ENCODE results near the gene FOXP1. TPM values are rescaled to one million over a fixed set of nuclear protein-coding genes. Genes with fewer than 3 reads are reported as not detected.

FOXP1 gene
- total and polyA plus RNA-seq, 12 donors = 7.6 to 42.7 (median 24.3) TPM

DNA sequence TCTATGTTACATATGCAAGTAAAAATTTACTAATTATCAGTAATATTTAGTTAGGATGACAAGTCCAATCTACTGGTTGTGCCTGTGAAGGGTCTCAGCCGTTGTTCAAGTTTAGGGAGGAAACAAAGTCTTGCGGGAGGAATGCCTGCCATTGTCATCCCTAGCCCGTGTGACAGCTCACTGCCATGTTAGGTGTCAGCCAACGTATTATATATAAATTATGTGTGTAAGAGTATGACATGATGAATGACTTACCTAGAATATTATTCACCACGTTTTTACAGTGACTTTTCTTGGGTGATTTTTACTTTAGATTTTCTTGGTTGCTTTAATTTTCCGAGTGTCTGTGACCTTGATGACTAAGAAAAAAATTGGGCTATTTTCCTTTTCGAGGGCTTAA is 656.7 kb downstream of the FOXP1 start:
- no peaks in the 10 kb centered on the region for H3K27me3 ChIP-seq
- WGBS, 4 donors = 60 to 69% (median 64%) methylated on average over 7 of the region's 7 CpGs
- no peaks in the 10 kb centered on the region for H3K9me3 ChIP-seq (replicated peaks in 1 of 3)
- H3K4me1 ChIP-seq (replicated peaks in 1 of 2) = no peaks in the 10 kb centered on the region
- H3K4me3 ChIP-seq = no peak overlapping the region
- DNase-seq = no peak
- no peak overlapping the region for H3K27ac ChIP-seq
- intact Hi-C loops (cut with DNase I) = no loop called here
- H3K36me3 ChIP-seq (replicated peaks in 1 of 2) = no peaks in the 10 kb centered on the region
- TF ChIP-seq, protein P1, sequence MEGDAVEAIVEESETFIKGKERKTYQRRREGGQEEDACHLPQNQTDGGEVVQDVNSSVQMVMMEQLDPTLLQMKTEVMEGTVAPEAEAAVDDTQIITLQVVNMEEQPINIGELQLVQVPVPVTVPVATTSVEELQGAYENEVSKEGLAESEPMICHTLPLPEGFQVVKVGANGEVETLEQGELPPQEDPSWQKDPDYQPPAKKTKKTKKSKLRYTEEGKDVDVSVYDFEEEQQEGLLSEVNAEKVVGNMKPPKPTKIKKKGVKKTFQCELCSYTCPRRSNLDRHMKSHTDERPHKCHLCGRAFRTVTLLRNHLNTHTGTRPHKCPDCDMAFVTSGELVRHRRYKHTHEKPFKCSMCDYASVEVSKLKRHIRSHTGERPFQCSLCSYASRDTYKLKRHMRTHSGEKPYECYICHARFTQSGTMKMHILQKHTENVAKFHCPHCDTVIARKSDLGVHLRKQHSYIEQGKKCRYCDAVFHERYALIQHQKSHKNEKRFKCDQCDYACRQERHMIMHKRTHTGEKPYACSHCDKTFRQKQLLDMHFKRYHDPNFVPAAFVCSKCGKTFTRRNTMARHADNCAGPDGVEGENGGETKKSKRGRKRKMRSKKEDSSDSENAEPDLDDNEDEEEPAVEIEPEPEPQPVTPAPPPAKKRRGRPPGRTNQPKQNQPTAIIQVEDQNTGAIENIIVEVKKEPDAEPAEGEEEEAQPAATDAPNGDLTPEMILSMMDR (IDR thresholded peaks at IDR 0.05) = no peak
- TF ChIP-seq POLR2A (IDR thresholded peaks at IDR 0.05) = no peak

DNA sequence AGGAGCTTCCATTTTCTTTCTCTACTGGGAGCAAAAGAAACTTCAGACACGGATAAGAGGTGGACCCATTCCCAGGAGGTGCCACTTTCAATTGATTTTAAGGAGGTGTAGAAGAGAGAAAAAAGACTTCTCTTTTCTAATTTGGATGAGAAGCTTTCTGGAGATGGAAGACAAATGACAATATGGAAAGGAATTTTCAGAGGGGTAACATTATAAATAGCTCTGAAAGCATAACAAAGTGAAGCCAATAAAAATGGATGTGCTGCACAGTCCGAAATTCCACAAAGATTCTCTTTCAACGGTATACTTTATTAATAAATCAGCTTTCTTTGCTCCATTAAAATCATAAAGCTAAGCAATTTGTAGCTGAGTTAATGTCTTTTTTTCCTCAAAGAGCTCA is 663.9 kb downstream of the FOXP1 start:
- intact Hi-C loops (cut with DNase I) = no loop called here
- no peak for DNase-seq
- Histone ChIP-seq H3K27ac (no peak overlapping the region), H3K27me3 (no peaks in the 10 kb centered on the region), H3K4me3 (no peak overlapping the region), H3K36me3 (replicated peaks in 1 of 2) (no peaks in the 10 kb centered on the region), H3K4me1 (replicated peaks in 1 of 2) (no peaks in the 10 kb centered on the region), H3K9me3 (replicated peaks in 1 of 3) (no peaks in the 10 kb centered on the region)
- WGBS, 4 donors = 64 to 75% (median 73%) methylated on average over 3 of the region's 3 CpGs
- TF ChIP-seq, protein P1 (IDR thresholded peaks at IDR 0.05) = no peak
- no peak for TF ChIP-seq POLR2A (IDR thresholded peaks at IDR 0.05)

DNA sequence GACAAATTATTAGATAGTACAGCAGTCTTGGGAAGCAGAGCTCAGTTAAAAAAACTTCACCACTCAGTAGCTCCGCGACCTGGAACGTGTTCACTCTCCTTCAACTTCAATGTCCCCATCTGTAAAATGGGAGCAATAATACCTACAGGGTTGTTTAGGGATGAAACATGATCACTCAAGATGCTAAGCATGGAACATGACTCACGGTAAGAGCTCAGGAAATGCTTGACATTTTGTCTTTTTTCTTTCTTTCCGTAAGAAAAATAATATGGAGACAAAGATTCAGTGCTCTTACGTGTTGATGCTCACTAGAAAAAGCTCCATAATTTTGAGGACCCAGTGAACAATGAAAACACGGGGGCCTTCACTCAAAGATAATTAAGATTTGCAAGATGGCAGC is 664.4 kb downstream of the FOXP1 start:
- no peak overlapping the region for H3K27ac ChIP-seq
- TF ChIP-seq, protein P1 (IDR thresholded peaks at IDR 0.05) = no peak
- no peak for TF ChIP-seq POLR2A (IDR thresholded peaks at IDR 0.05)
- H3K27me3 ChIP-seq = no peaks in the 10 kb centered on the region
- no peak for DNase-seq
- no peaks in the 10 kb centered on the region for H3K9me3 ChIP-seq (replicated peaks in 1 of 3)
- WGBS, 4 donors = 80 to 89% (median 87%) methylated on average over 7 of the region's 7 CpGs
- intact Hi-C loops (cut with DNase I) = no loop called here
- no peak overlapping the region for H3K4me3 ChIP-seq
- no peaks in the 10 kb centered on the region for H3K36me3 ChIP-seq (replicated peaks in 1 of 2)
- no peaks in the 10 kb centered on the region for H3K4me1 ChIP-seq (replicated peaks in 1 of 2)

DNA sequence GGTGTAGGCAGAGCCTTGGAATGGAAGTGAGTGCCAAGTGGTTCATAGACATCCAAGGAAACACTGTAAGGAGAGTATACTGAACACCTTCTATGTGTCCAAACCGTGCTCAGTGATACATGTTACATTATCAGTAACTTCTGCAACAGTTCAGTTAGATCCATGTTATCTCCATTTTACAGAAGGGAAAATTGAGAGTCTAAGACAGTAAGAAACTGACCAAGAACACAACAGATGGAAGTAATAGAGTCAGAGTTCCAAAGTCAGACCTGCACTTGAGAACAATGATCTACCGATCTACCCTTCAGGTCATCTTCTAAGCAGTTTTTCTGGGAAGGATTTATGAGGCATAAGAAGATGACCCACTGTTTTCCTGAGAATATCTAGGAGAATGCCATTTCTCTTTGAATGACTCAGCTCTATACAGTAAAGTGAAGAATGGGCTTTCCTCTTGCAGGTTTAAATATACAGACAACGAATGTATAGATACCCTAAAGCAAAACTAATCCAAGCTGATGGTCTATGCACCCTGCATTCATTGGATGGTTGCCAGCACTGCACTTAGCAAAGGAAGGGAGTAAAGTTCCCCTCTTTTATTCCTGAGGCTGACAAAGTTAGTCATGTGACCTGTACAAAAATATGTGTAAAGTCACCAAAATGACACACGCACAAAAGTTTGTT is 667.0 kb downstream of the FOXP1 start:
- Histone ChIP-seq H3K4me1 (replicated peaks in 1 of 2) (no peaks in the 10 kb centered on the region), H3K9me3 (replicated peaks in 1 of 3) (no peaks in the 10 kb centered on the region), H3K36me3 (replicated peaks in 1 of 2) (no peaks in the 10 kb centered on the region), H3K27ac (no peak overlapping the region), H3K4me3 (no peak overlapping the region), H3K27me3 (no peaks in the 10 kb centered on the region)
- peak in 1 of 7 donors; percentile 4 for DNase-seq
- intact Hi-C loops (cut with DNase I) = no loop called here
- TF ChIP-seq, protein P1 (IDR thresholded peaks at IDR 0.05) = no peak
- no peak for TF ChIP-seq POLR2A (IDR thresholded peaks at IDR 0.05)
- 62 to 69% (median 68%) methylated on average over 4 of the region's 4 CpGs for WGBS, 4 donors

All from adrenal gland (tissue), 12 donors.